Activated CD4-positive, alpha-beta memory T cell treated with anti-CD3 and anti-CD28 coated beads for 36 hours (primary cell): Measurements from ENCODE around the gene POLR2E. TPM values are rescaled to one million over a fixed set of nuclear protein-coding genes. Genes with fewer than 3 reads are reported as not detected.
A peak's percentile ranks its signal among the peaks of the same experiment; 100 is the strongest.

Experiments used
- CTCF ChIA-PET: fragments of 350-600 bp; sonication (Branson Sonifier 250); formaldehyde crosslinking; loops from one replicate; lab custom pipeline; 2021; ENCODE audit warnings: antibody characterized with exemption, inconsistent platforms; lab: Charles Lee
- POLR2A ChIA-PET: fragments of 350-600 bp; sonication (Branson Sonifier 250); formaldehyde crosslinking; loops from one replicate; lab custom pipeline; 2021; ENCODE audit warnings: antibody characterized with exemption; lab: Charles Lee
- DNase-seq: peaks from one replicate; pipeline ENCODE4 v3.0.0-alpha.2; 2020
- H3K27ac Mint-ChIP-seq: one replicate; pipeline ENCODE4 v1.8.0; 2021; ENCODE audit warnings: mixed read lengths
- H3K27me3 Mint-ChIP-seq: one replicate; pipeline ENCODE4 v1.8.0; 2021; ENCODE audit warnings: mixed read lengths
- H3K36me3 Mint-ChIP-seq: one replicate; pipeline ENCODE4 v1.8.0; 2021; ENCODE audit warnings: mixed read lengths
- H3K4me1 Mint-ChIP-seq: one replicate; pipeline ENCODE4 v1.8.0; 2021; ENCODE audit warnings: low read depth, mixed read lengths
- H3K4me3 Mint-ChIP-seq: one replicate; pipeline ENCODE4 v1.8.0; 2021; ENCODE audit warnings: mild to moderate bottlenecking, mixed read lengths
- H3K9me3 Mint-ChIP-seq: one replicate; pipeline ENCODE4 v1.8.0; 2021; ENCODE audit warnings: mixed read lengths
- intact Hi-C: fragments of 100-400 bp; cut with micrococcal nuclease; formaldehyde crosslinking; loops from one replicate; pipeline ENCODE4 v1.15.1; 2023
- total RNA-seq, 2 experiments: library from RNA; stranded (reverse); gene quantifications; one replicate each; pipeline ENCODE4 v1.2.3, GENCODE V29; 2021

The POLR2E gene
- total RNA-seq, 2 experiments from 2014 or later = 204 to 207 TPM

DNA sequence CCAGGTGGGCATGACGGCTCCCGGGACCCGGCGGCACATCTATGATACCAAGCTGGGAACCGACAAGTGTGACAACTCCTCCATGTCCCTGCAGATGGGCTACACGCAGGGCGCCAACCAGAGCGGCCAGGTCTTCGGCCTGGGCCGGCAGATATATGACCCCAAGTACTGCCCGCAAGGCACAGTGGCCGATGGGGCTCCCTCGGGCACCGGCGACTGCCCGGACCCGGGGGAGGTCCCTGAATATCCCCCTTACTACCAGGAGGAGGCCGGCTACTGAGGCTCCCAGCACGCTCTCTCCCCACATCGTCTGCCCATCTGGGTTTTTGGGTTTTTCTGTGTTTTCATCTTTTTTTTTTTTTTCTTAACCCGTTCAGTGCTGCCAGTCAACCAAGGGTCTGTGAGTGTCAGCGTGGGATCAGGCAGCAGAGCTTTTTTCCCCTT lies 57.5 kb downstream of the POLR2E start:
- peak overlapping the region; percentile 82 for H3K27ac Mint-ChIP-seq
- ChIA-PET POLR2A (interaction anchor here (0.6 to 3.7 kb wide), 2 partner anchors 10 to 227 kb away, joined by 3 to 23 read pairs; partner anchors contain the start of gene CNN2), CTCF (interaction anchor here (1.5 to 4.2 kb wide), 4 partner anchors 9 to 52 kb away, joined by 3 to 31 read pairs (median 6); partner anchors contain the start of gene ARHGAP45)
- intact Hi-C loops = loop anchor here (2.0 kb wide), 1 partner anchor 39 kb away; no protein-coding TSS in a partner anchor
- no peak for DNase-seq
- H3K27me3 Mint-ChIP-seq = no peaks in the 10 kb centered on the region
- no peaks in the 10 kb centered on the region for H3K9me3 Mint-ChIP-seq
- peaks cover 31% of the 10 kb centered on the region for H3K36me3 Mint-ChIP-seq
- peak overlapping the region; percentile 39 for H3K4me3 Mint-ChIP-seq
- H3K4me1 Mint-ChIP-seq = peaks cover 45% of the 10 kb centered on the region

Other genes with a start within 250 kb of the POLR2E start
- gene ELANE, start 243.1 kb downstream of the POLR2E start, total RNA-seq = not detected
- gene CFD, start 235.7 kb downstream of the POLR2E start, total RNA-seq = under 1 TPM; 0.40 to 0.63 TPM
- gene MED16, start 202.2 kb downstream of the POLR2E start, total RNA-seq = 10 to 100 TPM; 58.9 to 62.7 TPM
- gene RNU6-9, start 201.9 kb downstream of the POLR2E start, total RNA-seq = not detected
- 10 to 100 TPM; 80.4 to 81.4 TPM for gene R3HDM4, start 182.2 kb downstream of the POLR2E start, total RNA-seq
- 10 to 100 TPM in 1 of 2 experiments, 1 to 10 TPM in 1; 9.9 to 10.6 TPM for gene KISS1R, start 178.0 kb downstream of the POLR2E start, total RNA-seq
- 10 to 100 TPM; 28.5 to 30.6 TPM for gene ARID3A, start 169.3 kb downstream of the POLR2E start, total RNA-seq
- 10 to 100 TPM; 73.3 to 75.8 TPM for gene WDR18, start 111.0 kb downstream of the POLR2E start, total RNA-seq
- gene GRIN3B, start 95.0 kb downstream of the POLR2E start, total RNA-seq = not detected
- gene TMEM259, start 74.3 kb downstream of the POLR2E start, total RNA-seq = 100 to 1,000 TPM; 107 to 109 TPM
- not detected for gene RNU6-2, start 73.9 kb downstream of the POLR2E start, total RNA-seq
- gene CNN2, start 68.8 kb downstream of the POLR2E start, total RNA-seq = 100 to 1,000 TPM; 123 to 130 TPM
- gene ABCA7, start 55.3 kb downstream of the POLR2E start, total RNA-seq = 10 to 100 TPM; 28.3 to 29.3 TPM
- 100 to 1,000 TPM; 136 to 142 TPM for gene ARHGAP45, start 28.2 kb downstream of the POLR2E start, total RNA-seq
- 100 to 1,000 TPM; 274 to 275 TPM for gene GPX4, start 8.6 kb upstream of the POLR2E start, total RNA-seq
- 100 to 1,000 TPM in 1 of 2 experiments, 10 to 100 TPM in 1; 96.9 to 110 TPM for gene SBNO2, start 78.9 kb upstream of the POLR2E start, total RNA-seq
- gene STK11, start 110.4 kb upstream of the POLR2E start, total RNA-seq = 10 to 100 TPM; 66.4 to 74.3 TPM
- 1 to 10 TPM; 1.3 to 2.1 TPM for gene CBARP, start 142.6 kb upstream of the POLR2E start, total RNA-seq
- gene ATP5F1D, start 146.4 kb upstream of the POLR2E start, total RNA-seq = 100 to 1,000 TPM; 178 to 192 TPM
- gene MIDN, start 153.2 kb upstream of the POLR2E start, total RNA-seq = 10 to 100 TPM; 54.1 to 54.6 TPM
- gene CIRBP, start 174.0 kb upstream of the POLR2E start, total RNA-seq = 100 to 1,000 TPM; 171 to 173 TPM
- 10 to 100 TPM; 74.8 to 76.1 TPM for gene FAM174C, start 180.2 kb upstream of the POLR2E start, total RNA-seq
- gene EFNA2, start 190.5 kb upstream of the POLR2E start, total RNA-seq = not detected